Measurements from ENCODE around the gene HPDL.

HPDL gene

GRCh38 chr1:45337630-45338325 lies 11.1 kb downstream of the HPDL start:
- no peak overlapping the region for H3K27ac ChIP-seq (ENCODE audit: low read depth, low read length)
- no peak overlapping the region for H3K4me3 ChIP-seq (ENCODE audit: low read depth, low read length)
- no peak overlapping the region for H2AFZ ChIP-seq (ENCODE audit: low read length, unreplicated experiment)
- peaks cover 31% of the 10 kb centered on the region for H3K79me2 ChIP-seq (ENCODE audit: control insufficient read depth, insufficient read depth, low read length, unreplicated experiment)
- no peaks in the 10 kb centered on the region for H3K27me3 ChIP-seq (ENCODE audit: insufficient read depth, low read length)
- H3K36me3 ChIP-seq (ENCODE audit: insufficient read depth, low read length) = peaks cover 21% of the 10 kb centered on the region
- peaks cover 15% of the 10 kb centered on the region for H3K4me1 ChIP-seq (ENCODE audit: control insufficient read depth, insufficient read depth, low read length, unreplicated experiment)

- Histone ChIP-seq H2AFZ (ENCODE audit: low read length, unreplicated experiment) (peak within 1 kb of the TSS; percentile 49), H3K4me1 (ENCODE audit: control insufficient read depth, insufficient read depth, low read length, unreplicated experiment) (peaks cover 15% of the 10 kb centered on the region), H3K36me3 (ENCODE audit: insufficient read depth, low read length) (peaks cover 35% of the 10 kb centered on the region), H3K27ac (ENCODE audit: low read depth, low read length) (peak within 1 kb of the TSS; percentile 84), H3K79me2 (ENCODE audit: control insufficient read depth, insufficient read depth, low read length, unreplicated experiment) (peaks cover 31% of the 10 kb centered on the region), H3K27me3 (ENCODE audit: insufficient read depth, low read length) (no peaks in the 10 kb centered on the region), H3K4me3 (ENCODE audit: low read depth, low read length) (peak within 1 kb of the TSS; percentile 91)
Observed at GRCh38 chr1:45339789-45340558, 13.3 kb downstream of the HPDL start, which contains the start of the genes MUTYH and TOE1. Gene MUTYH, minus strand, starts transcription at chr1:45340440. Its CDS starts 5,935 bp downstream, at chr1:45334505. Gene TOE1, plus strand, starts transcription at chr1:45340170. Its CDS starts 83 bp downstream, at chr1:45340253.

GRCh38 chr1:45340816-45341466 lies 14.2 kb downstream of the HPDL start:
- Histone ChIP-seq H3K4me1 (ENCODE audit: control insufficient read depth, insufficient read depth, low read length, unreplicated experiment) (peaks cover 15% of the 10 kb centered on the region), H3K4me3 (ENCODE audit: low read depth, low read length) (peak overlapping the region; percentile 91), H3K79me2 (ENCODE audit: control insufficient read depth, insufficient read depth, low read length, unreplicated experiment) (peaks cover 31% of the 10 kb centered on the region), H3K27me3 (ENCODE audit: insufficient read depth, low read length) (no peaks in the 10 kb centered on the region), H3K36me3 (ENCODE audit: insufficient read depth, low read length) (peaks cover 35% of the 10 kb centered on the region), H2AFZ (ENCODE audit: low read length, unreplicated experiment) (no peak overlapping the region), H3K27ac (ENCODE audit: low read depth, low read length) (peak overlapping the region; percentile 84)

GRCh38 chr1:45344499-45344898 lies 17.8 kb downstream of the HPDL start:
- Histone ChIP-seq H3K27me3 (ENCODE audit: insufficient read depth, low read length) (no peaks in the 10 kb centered on the region), H2AFZ (ENCODE audit: low read length, unreplicated experiment) (no peak overlapping the region), H3K27ac (ENCODE audit: low read depth, low read length) (no peak overlapping the region), H3K4me1 (ENCODE audit: control insufficient read depth, insufficient read depth, low read length, unreplicated experiment) (peaks cover 25% of the 10 kb centered on the region), H3K79me2 (ENCODE audit: control insufficient read depth, insufficient read depth, low read length, unreplicated experiment) (peaks cover 21% of the 10 kb centered on the region), H3K36me3 (ENCODE audit: insufficient read depth, low read length) (peaks cover 29% of the 10 kb centered on the region), H3K4me3 (ENCODE audit: low read depth, low read length) (no peak overlapping the region)

GRCh38 chr1:45345014-45345413 lies 18.3 kb downstream of the HPDL start:
- Histone ChIP-seq H3K4me1 (ENCODE audit: control insufficient read depth, insufficient read depth, low read length, unreplicated experiment) (peaks cover 25% of the 10 kb centered on the region), H3K27ac (ENCODE audit: low read depth, low read length) (no peak overlapping the region), H3K4me3 (ENCODE audit: low read depth, low read length) (no peak overlapping the region), H3K79me2 (ENCODE audit: control insufficient read depth, insufficient read depth, low read length, unreplicated experiment) (peaks cover 21% of the 10 kb centered on the region), H3K36me3 (ENCODE audit: insufficient read depth, low read length) (peaks cover 29% of the 10 kb centered on the region), H2AFZ (ENCODE audit: low read length, unreplicated experiment) (no peak overlapping the region), H3K27me3 (ENCODE audit: insufficient read depth, low read length) (no peaks in the 10 kb centered on the region)

GRCh38 chr1:45346473-45346872 lies 19.8 kb downstream of the HPDL start:
- Histone ChIP-seq H3K79me2 (ENCODE audit: control insufficient read depth, insufficient read depth, low read length, unreplicated experiment) (peaks cover 9% of the 10 kb centered on the region), H3K4me3 (ENCODE audit: low read depth, low read length) (no peak overlapping the region), H3K27ac (ENCODE audit: low read depth, low read length) (no peak overlapping the region), H3K27me3 (ENCODE audit: insufficient read depth, low read length) (no peaks in the 10 kb centered on the region), H3K36me3 (ENCODE audit: insufficient read depth, low read length) (peaks cover 29% of the 10 kb centered on the region), H2AFZ (ENCODE audit: low read length, unreplicated experiment) (no peak overlapping the region), H3K4me1 (ENCODE audit: control insufficient read depth, insufficient read depth, low read length, unreplicated experiment) (peaks cover 18% of the 10 kb centered on the region)

GRCh38 chr1:45348020-45348419 lies 21.3 kb downstream of the HPDL start:
- Histone ChIP-seq H3K4me1 (ENCODE audit: control insufficient read depth, insufficient read depth, low read length, unreplicated experiment) (peaks cover 15% of the 10 kb centered on the region), H3K4me3 (ENCODE audit: low read depth, low read length) (no peak overlapping the region), H3K27me3 (ENCODE audit: insufficient read depth, low read length) (no peaks in the 10 kb centered on the region), H3K36me3 (ENCODE audit: insufficient read depth, low read length) (peaks cover 14% of the 10 kb centered on the region), H3K27ac (ENCODE audit: low read depth, low read length) (no peak overlapping the region), H2AFZ (ENCODE audit: low read length, unreplicated experiment) (no peak overlapping the region), H3K79me2 (ENCODE audit: control insufficient read depth, insufficient read depth, low read length, unreplicated experiment) (no peaks in the 10 kb centered on the region)

GRCh38 chr1:45348609-45348965 lies 21.9 kb downstream of the HPDL start:
- Histone ChIP-seq H3K4me3 (ENCODE audit: low read depth, low read length) (no peak overlapping the region), H2AFZ (ENCODE audit: low read length, unreplicated experiment) (no peak overlapping the region), H3K27me3 (ENCODE audit: insufficient read depth, low read length) (no peaks in the 10 kb centered on the region), H3K27ac (ENCODE audit: low read depth, low read length) (no peak overlapping the region), H3K4me1 (ENCODE audit: control insufficient read depth, insufficient read depth, low read length, unreplicated experiment) (peaks cover 15% of the 10 kb centered on the region), H3K36me3 (ENCODE audit: insufficient read depth, low read length) (peaks cover 9% of the 10 kb centered on the region), H3K79me2 (ENCODE audit: control insufficient read depth, insufficient read depth, low read length, unreplicated experiment) (no peaks in the 10 kb centered on the region)

- H2AFZ ChIP-seq (ENCODE audit: low read length, unreplicated experiment) = no peak overlapping the region
- H3K27ac ChIP-seq (ENCODE audit: low read depth, low read length) = no peak overlapping the region
- peaks cover 15% of the 10 kb centered on the region for H3K4me1 ChIP-seq (ENCODE audit: control insufficient read depth, insufficient read depth, low read length, unreplicated experiment)
Observed at GRCh38 chr1:45348966-45349677, 22.4 kb downstream of the HPDL start.

GRCh38 chr1:45351508-45351907 lies 24.8 kb downstream of the HPDL start:
- Histone ChIP-seq H3K4me1 (ENCODE audit: control insufficient read depth, insufficient read depth, low read length, unreplicated experiment) (peaks cover 15% of the 10 kb centered on the region), H3K27ac (ENCODE audit: low read depth, low read length) (no peak overlapping the region), H3K79me2 (ENCODE audit: control insufficient read depth, insufficient read depth, low read length, unreplicated experiment) (no peaks in the 10 kb centered on the region), H3K36me3 (ENCODE audit: insufficient read depth, low read length) (no peaks in the 10 kb centered on the region), H3K4me3 (ENCODE audit: low read depth, low read length) (no peak overlapping the region), H3K27me3 (ENCODE audit: insufficient read depth, low read length) (no peaks in the 10 kb centered on the region), H2AFZ (ENCODE audit: low read length, unreplicated experiment) (no peak overlapping the region)

More at GRCh38 chr1:45348966-45349677, 22.4 kb downstream of the HPDL start:
- H3K4me3 ChIP-seq (ENCODE audit: low read depth, low read length) = no peak overlapping the region
- no peaks in the 10 kb centered on the region for H3K79me2 ChIP-seq (ENCODE audit: control insufficient read depth, insufficient read depth, low read length, unreplicated experiment)
- H3K36me3 ChIP-seq (ENCODE audit: insufficient read depth, low read length) = peaks cover 3% of the 10 kb centered on the region
- no peaks in the 10 kb centered on the region for H3K27me3 ChIP-seq (ENCODE audit: insufficient read depth, low read length)

Data from ACC112 (cell line).